Effector CD4-positive, alpha-beta T cell (primary cell): Measurements from ENCODE around the gene CDH4.

ENCODE experiments used
- DNase-seq: peaks from one replicate; pipeline ENCODE4 v3.0.0-alpha.2; 2020

CDH4 gene

GRCh38 chr20:61746147-61746646 is 494.1 kb downstream of the CDH4 start:
- no peak for DNase-seq

GRCh38 chr20:61746781-61747180 is 494.7 kb downstream of the CDH4 start:
- DNase-seq, result no peak

- no peak for DNase-seq
These were observed 496.3 kb downstream of the CDH4 start for GRCh38 chr20:61748376-61748775.

- DNase-seq, result no peak
These were observed 497.5 kb downstream of the CDH4 start for GRCh38 chr20:61749406-61750075.

- DNase-seq, result no peak
These were observed 498.0 kb downstream of the CDH4 start for GRCh38 chr20:61750093-61750492.

- no peak for DNase-seq
These were observed 500.5 kb downstream of the CDH4 start for GRCh38 chr20:61752576-61752975.

- DNase-seq, result no peak
These were observed 501.4 kb downstream of the CDH4 start for GRCh38 chr20:61753316-61753942.

GRCh38 chr20:61753987-61754956 is 502.2 kb downstream of the CDH4 start:
- DNase-seq, result no peak

GRCh38 chr20:61754976-61755778 is 503.1 kb downstream of the CDH4 start:
- no peak for DNase-seq

GRCh38 chr20:61755971-61756845 is 504.1 kb downstream of the CDH4 start:
- DNase-seq, result no peak

- no peak for DNase-seq
These were observed 505.1 kb downstream of the CDH4 start for GRCh38 chr20:61756966-61757677.

GRCh38 chr20:61757678-61758563 is 505.9 kb downstream of the CDH4 start:
- no peak for DNase-seq

GRCh38 chr20:61758564-61759200 is 506.6 kb downstream of the CDH4 start:
- DNase-seq, result no peak

GRCh38 chr20:61759286-61760065 is 507.4 kb downstream of the CDH4 start:
- DNase-seq, result no peak

- DNase-seq, result no peak
These were observed 508.3 kb downstream of the CDH4 start for GRCh38 chr20:61760321-61760720.

- DNase-seq, result no peak
These were observed 508.7 kb downstream of the CDH4 start for GRCh38 chr20:61760731-61761130.

GRCh38 chr20:61761453-61762166 is 509.5 kb downstream of the CDH4 start:
- DNase-seq, result no peak
